Colonic mucosa (tissue), 4 donors: ENCODE results near the gene RBFOX2. TPM values are rescaled to one million over a fixed set of nuclear protein-coding genes. Genes with fewer than 3 reads are reported as not detected.

ENCODE experiments used
- DNase-seq: peaks from one replicate; pipeline ENCODE4 v3.0.0-alpha.2; 2020
- H3K27ac ChIP-seq: fragments of 200-600 bp; one replicate; pipeline ENCODE4 v1.8.0; 2021
- H3K27me3 ChIP-seq: fragments of 200-600 bp; one replicate; pipeline ENCODE4 v1.8.0; 2021
- H3K36me3 ChIP-seq: fragments of 200-600 bp; one replicate; pipeline ENCODE4 v1.8.0; 2021
- H3K4me1 ChIP-seq: fragments of 200-600 bp; one replicate; pipeline ENCODE4 v1.8.0; 2021; ENCODE audit warnings: mild to moderate bottlenecking
- H3K4me3 ChIP-seq: fragments of 200-600 bp; one replicate; pipeline ENCODE4 v1.8.0; 2021
- H3K9ac ChIP-seq, 2 donors: one replicate each; pipeline ENCODE4 v1.7.0; 2013; ENCODE audit warnings: control low read depth in 2 of 2, low read depth in 2 of 2, low read length in 2 of 2
- H3K9me3 ChIP-seq: fragments of 200-600 bp; one replicate; pipeline ENCODE4 v1.8.0; 2021
- intact Hi-C: fragments of 100-400 bp; cut with DNase I; formaldehyde crosslinking; loops from one replicate; pipeline ENCODE4 v1.14.1; 2022
- total RNA-seq, 2 donors: library from RNA; stranded (reverse); fragmentation: NEBNext Ultra II Directional in 1 of 2; extraction: Animal tissue kit (Norgen Biotek cat#: 25700) in 1 of 2; gene quantifications; one replicate each; pipeline ENCODE4 v1.2.1, GENCODE V29; 2021
- TF ChIP-seq, protein P1 (sequence below): fragments of 200-600 bp; IDR thresholded peaks from one replicate; pipeline ENCODE4 v1.8.0; 2022; ENCODE audit warnings: antibody characterized with exemption, mild to moderate bottlenecking
- donor health status: healthy.
- donor health status: DM: no; HTN: no; CAD: no.
- donor health status: DM: no; HTN: no; CAD: no.

The RBFOX2 gene
- total RNA-seq, 2 donors from 2014 or later: 44.4 to 60.2 TPM

DNA sequence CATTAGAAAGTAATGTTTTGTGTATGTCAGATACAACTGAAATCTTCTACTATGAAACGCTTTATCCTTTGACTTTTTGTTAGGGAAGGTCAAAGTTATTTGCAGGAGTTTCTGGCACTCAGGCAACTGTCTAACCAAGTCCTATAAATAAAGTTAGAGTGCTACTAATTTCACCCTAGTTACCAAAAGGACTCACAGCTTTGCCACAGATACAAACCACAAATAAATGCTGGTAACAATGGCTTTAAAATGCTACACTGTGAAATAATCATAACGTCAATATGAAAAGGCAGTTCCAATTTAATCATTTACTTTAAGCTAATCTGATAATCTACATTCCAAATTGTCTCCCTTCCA is 124.3 kb downstream of the RBFOX2 start:
- intact Hi-C loops: no loop called here
- no peak for DNase-seq
- Histone ChIP-seq H3K4me1 (no peaks in the 10 kb centered on the region), H3K9ac (no peak overlapping the region), H3K27me3 (no peaks in the 10 kb centered on the region), H3K9me3 (no peaks in the 10 kb centered on the region), H3K4me3 (no peak overlapping the region), H3K27ac (no peak overlapping the region), H3K36me3 (no peaks in the 10 kb centered on the region)
- TF ChIP-seq, protein P1, sequence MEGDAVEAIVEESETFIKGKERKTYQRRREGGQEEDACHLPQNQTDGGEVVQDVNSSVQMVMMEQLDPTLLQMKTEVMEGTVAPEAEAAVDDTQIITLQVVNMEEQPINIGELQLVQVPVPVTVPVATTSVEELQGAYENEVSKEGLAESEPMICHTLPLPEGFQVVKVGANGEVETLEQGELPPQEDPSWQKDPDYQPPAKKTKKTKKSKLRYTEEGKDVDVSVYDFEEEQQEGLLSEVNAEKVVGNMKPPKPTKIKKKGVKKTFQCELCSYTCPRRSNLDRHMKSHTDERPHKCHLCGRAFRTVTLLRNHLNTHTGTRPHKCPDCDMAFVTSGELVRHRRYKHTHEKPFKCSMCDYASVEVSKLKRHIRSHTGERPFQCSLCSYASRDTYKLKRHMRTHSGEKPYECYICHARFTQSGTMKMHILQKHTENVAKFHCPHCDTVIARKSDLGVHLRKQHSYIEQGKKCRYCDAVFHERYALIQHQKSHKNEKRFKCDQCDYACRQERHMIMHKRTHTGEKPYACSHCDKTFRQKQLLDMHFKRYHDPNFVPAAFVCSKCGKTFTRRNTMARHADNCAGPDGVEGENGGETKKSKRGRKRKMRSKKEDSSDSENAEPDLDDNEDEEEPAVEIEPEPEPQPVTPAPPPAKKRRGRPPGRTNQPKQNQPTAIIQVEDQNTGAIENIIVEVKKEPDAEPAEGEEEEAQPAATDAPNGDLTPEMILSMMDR: no peak

DNA sequence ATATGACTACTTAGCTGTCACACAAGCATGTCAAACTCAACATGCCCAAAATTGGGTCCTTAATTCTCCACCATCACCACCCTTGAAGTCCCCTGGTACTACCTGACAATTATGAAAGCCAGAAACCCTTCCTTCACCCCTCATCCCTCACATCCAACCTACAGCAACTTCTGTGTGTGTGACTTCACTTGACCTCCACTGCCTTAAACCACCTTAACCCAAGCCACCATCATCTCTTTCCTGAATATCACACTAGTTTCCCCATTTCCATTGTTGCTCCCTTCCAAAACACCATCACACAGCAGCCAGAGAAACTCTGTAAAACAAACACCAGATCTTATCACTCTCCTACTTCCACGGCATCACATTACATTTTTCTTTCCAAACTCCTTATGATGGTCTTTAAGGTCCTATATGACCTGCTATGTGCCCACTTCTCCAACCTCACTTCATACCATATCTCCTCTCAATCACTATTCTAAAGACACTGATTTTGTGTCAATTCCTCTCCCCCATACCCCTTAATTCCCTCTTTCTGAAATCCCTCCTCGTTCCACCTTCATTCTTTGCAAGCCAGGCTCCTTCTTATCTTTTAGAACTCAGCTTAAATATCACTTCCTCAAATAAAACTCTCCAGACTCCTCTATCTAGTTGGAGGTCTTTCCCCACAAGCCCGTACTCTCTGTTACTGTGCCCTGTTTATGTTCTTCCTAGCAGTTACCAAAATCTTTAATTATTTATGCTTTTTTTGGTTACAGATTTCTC is 124.9 kb downstream of the RBFOX2 start:
- H3K27me3 ChIP-seq: no peaks in the 10 kb centered on the region
- H3K9ac ChIP-seq: no peak overlapping the region
- intact Hi-C loops: no loop called here
- H3K4me1 ChIP-seq: no peaks in the 10 kb centered on the region
- no peak overlapping the region for H3K4me3 ChIP-seq
- DNase-seq: no peak
- H3K9me3 ChIP-seq: no peaks in the 10 kb centered on the region
- TF ChIP-seq, protein P1: no peak
- H3K27ac ChIP-seq: no peak overlapping the region
- H3K36me3 ChIP-seq: no peaks in the 10 kb centered on the region

DNA sequence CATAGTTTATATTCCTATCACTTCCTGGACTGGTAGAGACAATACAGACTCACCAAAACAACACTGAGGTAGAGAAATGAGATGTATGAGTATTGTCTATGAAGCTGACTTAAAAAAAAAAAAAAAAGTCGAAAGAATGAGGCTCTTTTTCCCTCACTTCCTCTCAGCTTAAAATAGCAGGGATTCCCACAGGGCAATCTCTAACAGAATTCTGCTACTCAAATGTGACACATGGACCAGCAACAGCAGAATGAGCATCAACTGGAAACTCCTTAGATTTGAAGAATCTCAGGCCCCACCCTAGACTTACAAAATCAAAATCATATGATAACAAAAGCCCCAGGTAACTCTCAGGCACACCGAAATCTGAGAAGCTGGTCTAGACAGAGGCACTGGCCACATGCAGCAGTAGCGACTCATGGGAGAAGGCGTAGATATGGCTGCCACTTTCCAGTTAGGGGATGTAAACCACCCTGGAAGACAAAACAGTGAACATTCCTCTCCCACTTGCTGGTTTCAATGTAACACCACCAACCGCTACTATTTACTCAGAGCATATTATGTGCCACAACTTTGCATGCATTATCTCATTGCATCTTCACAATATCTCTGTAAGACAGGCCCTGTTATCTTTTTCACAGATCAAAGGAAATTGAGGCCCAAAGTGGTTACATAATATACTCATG is 128.0 kb downstream of the RBFOX2 start:
- intact Hi-C loops: no loop called here
- Histone ChIP-seq H3K27ac (no peak overlapping the region), H3K4me1 (no peaks in the 10 kb centered on the region), H3K9ac (no peak overlapping the region), H3K9me3 (no peaks in the 10 kb centered on the region), H3K4me3 (no peak overlapping the region), H3K27me3 (no peaks in the 10 kb centered on the region), H3K36me3 (no peaks in the 10 kb centered on the region)
- TF ChIP-seq, protein P1: no peak
- no peak for DNase-seq

DNA sequence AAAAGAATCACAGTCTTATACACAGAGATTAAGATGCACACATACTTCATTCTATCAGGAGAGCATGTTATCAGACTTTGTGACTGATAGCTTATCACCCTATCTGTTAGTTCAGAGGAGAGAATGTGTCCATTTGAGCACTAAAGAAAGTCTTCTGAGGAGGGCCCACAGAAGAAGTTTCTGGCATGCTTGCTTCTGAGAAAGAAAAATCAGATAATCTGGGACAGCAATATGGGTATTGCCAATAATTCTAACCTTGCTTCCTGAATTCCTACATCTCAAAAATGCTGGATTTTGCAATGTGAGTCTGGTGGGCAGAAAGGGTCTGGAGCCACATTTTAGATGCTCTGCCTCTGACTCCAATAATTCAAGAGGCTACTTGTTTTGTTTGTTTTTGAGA is 128.9 kb downstream of the RBFOX2 start:
- intact Hi-C loops: no loop called here
- Histone ChIP-seq H3K4me3 (no peak overlapping the region), H3K36me3 (no peaks in the 10 kb centered on the region), H3K4me1 (peaks cover 5% of the 10 kb centered on the region), H3K27ac (no peak overlapping the region), H3K9me3 (no peaks in the 10 kb centered on the region), H3K9ac (no peak overlapping the region), H3K27me3 (no peaks in the 10 kb centered on the region)
- TF ChIP-seq, protein P1: no peak
- no peak for DNase-seq

DNA sequence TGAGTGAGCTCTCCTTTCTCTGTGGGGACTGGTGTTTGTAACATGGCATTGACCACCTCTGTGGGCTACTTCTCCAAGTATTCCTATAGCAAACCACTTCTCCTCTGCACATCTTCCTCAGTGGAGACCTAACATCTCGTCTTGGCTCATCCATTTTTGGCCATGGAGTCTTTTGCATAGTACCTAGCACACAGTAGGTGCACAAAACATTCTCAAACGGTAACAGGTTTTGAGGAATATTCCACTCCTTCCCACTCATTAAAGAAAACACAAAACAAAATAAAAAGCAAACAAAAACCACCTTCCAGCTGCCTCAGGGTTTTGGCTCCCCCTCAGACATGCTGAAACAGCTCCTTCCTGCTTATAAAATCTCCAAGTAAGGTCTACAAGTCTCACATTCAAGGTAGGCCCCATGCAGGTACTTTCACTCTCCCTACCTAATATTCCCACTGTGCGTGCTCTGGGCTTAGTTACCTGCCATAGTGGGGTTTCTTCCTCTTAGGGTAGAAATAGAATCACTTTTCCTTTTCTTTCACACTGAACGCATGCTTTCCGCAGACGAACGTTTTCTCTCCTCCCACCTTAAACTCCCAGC is 132.4 kb downstream of the RBFOX2 start:
- no peak overlapping the region for H3K9ac ChIP-seq
- TF ChIP-seq, protein P1: no peak
- DNase-seq: no peak

More for the DNA sequence above, 132.4 kb downstream of the RBFOX2 start:
- H3K27me3 ChIP-seq: no peaks in the 10 kb centered on the region
- H3K27ac ChIP-seq: no peak overlapping the region
- H3K9me3 ChIP-seq: no peaks in the 10 kb centered on the region
- intact Hi-C loops: no loop called here
- H3K36me3 ChIP-seq: no peaks in the 10 kb centered on the region
- peaks cover 5% of the 10 kb centered on the region for H3K4me1 ChIP-seq
- no peak overlapping the region for H3K4me3 ChIP-seq
